Fibroblast of lung (primary cell): ENCODE results near the gene ZNF423. TPM values are rescaled to one million over a fixed set of nuclear protein-coding genes. Genes with fewer than 3 reads are reported as not detected.

Experiments used
- DNase-seq, 2 donors: peaks; one replicate each; pipeline versions ENCODE4 v3.0.0 to v3.0.0-alpha.2; 2010; ENCODE audit warnings: low read depth in 2 of 2
- H2AFZ ChIP-seq: 2 replicates; pipeline ENCODE4 v1.5.1; 2012; ENCODE audit warnings: low read length, control low read depth, inconsistent platforms
- H3K27ac ChIP-seq: 2 replicates; pipeline ENCODE4 v1.5.1; 2011; ENCODE audit warnings: low read length, control low read depth; ENCODE audit not compliant: insufficient read depth
- H3K27me3 ChIP-seq: 2 replicates; pipeline ENCODE4 v1.5.1; 2011; ENCODE audit warnings: mild to moderate bottlenecking, low read length; ENCODE audit not compliant: control insufficient read depth, insufficient read depth
- H3K36me3 ChIP-seq: 2 replicates; pipeline ENCODE4 v1.5.1; 2011; ENCODE audit warnings: low read length; ENCODE audit not compliant: control insufficient read depth, insufficient read depth
- H3K4me1 ChIP-seq: 2 replicates; pipeline ENCODE4 v1.5.1; 2011; ENCODE audit warnings: low read length; ENCODE audit not compliant: control insufficient read depth, insufficient read depth; ENCODE audit errors: extremely low read depth
- H3K4me2 ChIP-seq: 2 replicates; pipeline ENCODE4 v1.5.1; 2011; ENCODE audit warnings: low read length, control low read depth; ENCODE audit not compliant: insufficient read depth; ENCODE audit errors: extremely low read depth
- H3K4me3 ChIP-seq, 4 experiments: fragments of 200-600 bp in 1 of 4; sonication (generic) in 1 of 4; replicated peaks in 1 of 4; 2 replicates each; pipeline ENCODE4 v1.5.1; 2011 to 2016; ENCODE audit warnings: low read length in 4 of 4, low read depth in 3 of 4, mild to moderate bottlenecking in 3 of 4, control low read depth in 2 of 4, inconsistent platforms in 1 of 4, mixed read lengths in 1 of 4; ENCODE audit not compliant: insufficient read depth in 1 of 4; ENCODE audit errors: control extremely low read depth in 1 of 4
- H3K79me2 ChIP-seq: 2 replicates; pipeline ENCODE4 v1.5.1; 2012; ENCODE audit warnings: mild to moderate bottlenecking, low read length, inconsistent platforms; ENCODE audit not compliant: control insufficient read depth, insufficient read depth
- H3K9ac ChIP-seq: 2 replicates; pipeline ENCODE4 v1.5.1; 2011; ENCODE audit warnings: mild to moderate bottlenecking, low read length, control low read depth; ENCODE audit not compliant: insufficient read depth
- H3K9me3 ChIP-seq: 2 replicates; pipeline ENCODE4 v1.5.1; 2012; ENCODE audit warnings: low read depth, low read length; ENCODE audit not compliant: control insufficient read depth, insufficient read depth
- H4K20me1 ChIP-seq: 2 replicates; pipeline ENCODE4 v1.5.1; 2011; ENCODE audit warnings: low read length; ENCODE audit not compliant: control insufficient read depth, insufficient read depth; ENCODE audit errors: extremely low read depth
- CTCF ChIP-seq, 2 donors: IDR thresholded peaks in 1 of 2; conservative IDR thresholded peaks in 1 of 2; 1 replicate in 1 of 2; 2 replicates in 1 of 2; pipeline ENCODE4 v1.5.1; 2011 to 2012; ENCODE audit warnings: low read length in 2 of 2, control low read depth in 1 of 2, inconsistent platforms in 1 of 2, low read depth in 1 of 2, mild to moderate bottlenecking in 1 of 2
- EZH2 ChIP-seq: IDR thresholded peaks from 2 replicates; pipeline ENCODE4 v1.5.1; 2012; ENCODE audit warnings: low read length, control low read depth, mild to moderate bottlenecking; ENCODE audit errors: missing control alignments
- polyA plus RNA-seq, 2 donors: library from polyadenylated mRNA; depleted of rRNA in 1 of 2; stranded (reverse) in 1 of 2; unstranded in 1 of 2; fragments of >200 nt; gene quantifications; 2 replicates each; pipeline ENCODE4 v1.2.1, GENCODE V29; 2011 to 2012; ENCODE audit warnings: missing spikeins in 1 of 2
- total RNA-seq: library from RNA; depleted of rRNA; stranded (reverse); fragments of >200 nt; gene quantifications from 2 replicates; pipeline ENCODE4 v1.2.1, GENCODE V29; 2014

The ZNF423 gene
- total and polyA plus RNA-seq, 2 donors (not counting 1 experiment from before 2014, with no cell fraction given): 0.07 to 0.17 TPM

- Histone ChIP-seq H2AFZ (no peak overlapping the region), H3K4me3 (no peak overlapping the region), H3K27me3 (no peaks in the 10 kb centered on the region), H4K20me1 (no peaks in the 10 kb centered on the region), H3K79me2 (no peaks in the 10 kb centered on the region), H3K27ac (no peak overlapping the region), H3K9ac (no peak overlapping the region), H3K36me3 (no peaks in the 10 kb centered on the region), H3K4me2 (no peak overlapping the region), H3K9me3 (no peaks in the 10 kb centered on the region), H3K4me1 (no peaks in the 10 kb centered on the region)
- no peak for TF ChIP-seq EZH2
- no peak for TF ChIP-seq CTCF (conservative IDR thresholded peaks at IDR 0.05 in 1 of 2, IDR thresholded peaks at IDR 0.05 in 1 of 2; ENCODE audit: low read depth in 1 of 2, low read length in 2 of 2)
- DNase-seq: no peak
Observed at GRCh38 chr16:49744244-49745220, 111.4 kb downstream of the ZNF423 start.

- H3K9me3 ChIP-seq: no peaks in the 10 kb centered on the region
- TF ChIP-seq EZH2: no peak
- no peak for TF ChIP-seq CTCF (conservative IDR thresholded peaks at IDR 0.05 in 1 of 2, IDR thresholded peaks at IDR 0.05 in 1 of 2; ENCODE audit: low read depth in 1 of 2, low read length in 2 of 2)
- DNase-seq: no peak
- no peaks in the 10 kb centered on the region for H3K4me1 ChIP-seq
- no peak overlapping the region for H3K27ac ChIP-seq
- H3K36me3 ChIP-seq: no peaks in the 10 kb centered on the region
- no peak overlapping the region for H3K4me2 ChIP-seq
- H4K20me1 ChIP-seq: no peaks in the 10 kb centered on the region
- H2AFZ ChIP-seq: no peak overlapping the region
- H3K27me3 ChIP-seq: no peaks in the 10 kb centered on the region
- no peak overlapping the region for H3K9ac ChIP-seq
- no peak overlapping the region for H3K4me3 ChIP-seq
- H3K79me2 ChIP-seq: no peaks in the 10 kb centered on the region
Observed at GRCh38 chr16:49743658-49744057, 112.3 kb downstream of the ZNF423 start.

GRCh38 chr16:49743203-49743464 is 112.8 kb downstream of the ZNF423 start:
- Histone ChIP-seq H3K79me2 (no peaks in the 10 kb centered on the region), H3K9me3 (no peaks in the 10 kb centered on the region), H3K36me3 (no peaks in the 10 kb centered on the region), H3K4me1 (no peaks in the 10 kb centered on the region), H3K27me3 (no peaks in the 10 kb centered on the region), H3K9ac (no peak overlapping the region), H3K4me3 (no peak overlapping the region), H2AFZ (no peak overlapping the region), H3K27ac (no peak overlapping the region), H4K20me1 (no peaks in the 10 kb centered on the region), H3K4me2 (no peak overlapping the region)
- DNase-seq: no peak
- TF ChIP-seq CTCF (conservative IDR thresholded peaks at IDR 0.05 in 1 of 2, IDR thresholded peaks at IDR 0.05 in 1 of 2; ENCODE audit: low read depth in 1 of 2, low read length in 2 of 2): no peak
- TF ChIP-seq EZH2: no peak
